ENCODE results near the gene ATF5.

Gene ATF5

GRCh38 chr19:49977076-49977475 is 48.1 kb downstream of the ATF5 start:
- DNase-seq: no peak

GRCh38 chr19:49977881-49978280 is 48.9 kb downstream of the ATF5 start:
- DNase-seq: no peak

- DNase-seq: no peak
These were observed 49.3 kb downstream of the ATF5 start for GRCh38 chr19:49978324-49978723.

- DNase-seq: no peak
These were observed 52.9 kb downstream of the ATF5 start for GRCh38 chr19:49981603-49982593.
